Panc1 (cell line): ENCODE results near the gene FOCAD. TPM values are rescaled to one million over a fixed set of nuclear protein-coding genes. Genes with fewer than 3 reads are reported as not detected.

Experiments
- ATAC-seq: fragments of 200-7000 bp; cut with Tn5 transposase; 2 replicates; pipeline ENCODE4 v1.9.1; 2020; ENCODE audit warnings: mild to moderate bottlenecking, moderate library complexity
- BruUV-seq: library from RNA; stranded (reverse); fragments of 400-500 nt; replicated peaks from 2 replicates; lab custom pipeline; 2021; lab: Mats Ljungman, UMichigan
- CTCF ChIA-PET: fragments of 300-600 bp; sonication (Branson Sonifier 250); formaldehyde crosslinking; loops from one replicate; lab custom pipeline; 2022; ENCODE audit warnings: antibody characterized with exemption; lab: Charles Lee
- POLR2A ChIA-PET: fragments of 300-600 bp; sonication (Branson Sonifier 250); formaldehyde crosslinking; loops from one replicate; lab custom pipeline; 2022; ENCODE audit warnings: antibody characterized with exemption; lab: Charles Lee
- DNase-seq: peaks from one replicate; pipeline ENCODE4 v3.0.0-alpha.2; 2010; ENCODE audit warnings: low read depth, low spot score
- H3K27ac ChIP-seq: 2 replicates; pipeline ENCODE4 v1.5.1; 2011; ENCODE audit warnings: mild to moderate bottlenecking, low read length, inconsistent platforms
- H3K27me3 ChIP-seq: fragments of 200-500 bp; sonication (Bioruptor generic); 2 replicates; pipeline ENCODE4 v1.6.0; 2014; ENCODE audit warnings: low read length, inconsistent platforms; ENCODE audit not compliant: control insufficient read depth, insufficient read depth
- H3K36me3 ChIP-seq: fragments of 200-500 bp; sonication (Bioruptor generic); 2 replicates; pipeline ENCODE4 v1.5.1; 2014; ENCODE audit warnings: inconsistent platforms, mild to moderate bottlenecking, low read length, moderate library complexity; ENCODE audit not compliant: control insufficient read depth, insufficient read depth
- H3K4me1 ChIP-seq: 2 replicates; pipeline ENCODE4 v1.5.1; 2011; ENCODE audit warnings: inconsistent platforms, mild to moderate bottlenecking, low read length, moderate library complexity; ENCODE audit not compliant: control insufficient read depth, insufficient read depth
- H3K4me3 ChIP-seq, 2 experiments: 2 replicates each; pipeline ENCODE4 v1.5.1; 2011 to 2012; ENCODE audit warnings: low read depth in 2 of 2, low read length in 2 of 2, mild to moderate bottlenecking in 2 of 2, inconsistent platforms in 1 of 2, moderate library complexity in 1 of 2
- H3K9me3 ChIP-seq: fragments of 200-500 bp; sonication (Bioruptor generic); 2 replicates; pipeline ENCODE4 v1.5.1; 2014; ENCODE audit warnings: low read depth, mild to moderate bottlenecking, inconsistent platforms, low read length, moderate library complexity; ENCODE audit not compliant: control insufficient read depth, insufficient read depth
- CTCF ChIP-seq: fragments of 450-650 bp; IDR thresholded peaks from 2 replicates; pipeline ENCODE4 v1.5.1; 2017; ENCODE audit warnings: mild to moderate bottlenecking
- POLR2AphosphoS5 ChIP-seq: IDR thresholded peaks from 2 replicates; pipeline ENCODE4 v1.6.1; 2012; ENCODE audit warnings: mild to moderate bottlenecking, low read depth, low read length, moderate library complexity
- REST ChIP-seq, 2 experiments: IDR thresholded peaks; 2 replicates each; pipeline ENCODE4 v1.6.1; 2011 to 2012; ENCODE audit warnings: low read depth in 2 of 2, control low read depth in 1 of 2, low read length in 1 of 2, mild to moderate bottlenecking in 1 of 2, moderate library complexity in 1 of 2; ENCODE audit not compliant: insufficient read depth in 1 of 2
- SIN3A ChIP-seq: IDR thresholded peaks from 2 replicates; pipeline ENCODE4 v1.6.1; 2012; ENCODE audit warnings: low read depth, mild to moderate bottlenecking, low read length, moderate library complexity, borderline replicate concordance; ENCODE audit not compliant: insufficient read depth
- TCF7L2 ChIP-seq: IDR thresholded peaks from 2 replicates; pipeline ENCODE4 v1.6.1; 2011; ENCODE audit warnings: mild to moderate bottlenecking, low read depth, low read length, inconsistent platforms
- in situ Hi-C: cut with HindIII; loops from 2 replicates; pipeline ENCODE4 v1.10.0; 2016; ENCODE audit warnings: low sequenced_read_pairs, low pct_unique_long_range_greater_than_20kb
- intact Hi-C: fragments of 100-400 bp; cut with micrococcal nuclease; formaldehyde crosslinking; loops from one replicate; pipeline ENCODE4 v1.10.0; 2022; ENCODE audit not compliant: unreplicated experiment
- total RNA-seq: library from RNA; stranded (reverse); gene quantifications from one replicate; pipeline ENCODE4 v1.2.1, GENCODE V29; 2021; ENCODE audit not compliant: unreplicated experiment

The FOCAD gene
- total RNA-seq, 1 experiment from 2014 or later = 9.8 TPM

- ATAC-seq = no peak
- in situ Hi-C loops = no loop called here
Observed at GRCh38 chr9:21015129-21015815, 331.2 kb downstream of the FOCAD start.

GRCh38 chr9:21015995-21016394, 331.9 kb downstream of the FOCAD start:
- Histone ChIP-seq H3K4me3 (no peak overlapping the region), H3K27ac (no peak overlapping the region), H3K9me3 (no peaks in the 10 kb centered on the region), H3K4me1 (no peaks in the 10 kb centered on the region), H3K36me3 (no peaks in the 10 kb centered on the region), H3K27me3 (no peaks in the 10 kb centered on the region)
- ATAC-seq = no peak
- intact Hi-C loops (no loop called here), in situ Hi-C loops (no loop called here)
- CTCF ChIA-PET = no interaction called here
- POLR2A ChIA-PET = no interaction called here
- TF ChIP-seq TCF7L2 (no peak), CTCF (no peak), SIN3A (no peak), REST (IDR thresholded peaks at IDR 0.05; ENCODE audit: insufficient read depth in 1 of 2, low read depth in 2 of 2, low read length in 1 of 2) (no peak), POLR2AphosphoS5 (no peak)
- BruUV-seq = no TSS peak
- no peak for DNase-seq

More at GRCh38 chr9:21015129-21015815, 331.2 kb downstream of the FOCAD start:
- Histone ChIP-seq H3K9me3 (no peaks in the 10 kb centered on the region), H3K27me3 (no peaks in the 10 kb centered on the region), H3K27ac (no peak overlapping the region), H3K4me1 (no peaks in the 10 kb centered on the region), H3K4me3 (no peak overlapping the region), H3K36me3 (no peaks in the 10 kb centered on the region)
- BruUV-seq = no TSS peak
- TF ChIP-seq POLR2AphosphoS5 = no peak
- TF ChIP-seq CTCF = no peak
- TF ChIP-seq TCF7L2 = no peak
- TF ChIP-seq REST (IDR thresholded peaks at IDR 0.05; ENCODE audit: insufficient read depth in 1 of 2, low read depth in 2 of 2, low read length in 1 of 2) = no peak
- no peak for TF ChIP-seq SIN3A
- ChIA-PET CTCF (no interaction called here), POLR2A (no interaction called here)
- intact Hi-C loops = no loop called here
- DNase-seq = no peak
